COR-L47 (cell line): ENCODE measurements around the gene ALS2.
A peak's percentile ranks its signal among the peaks of the same experiment; 100 is the strongest.
"Not testable (repeated sequence)": the region's sequence is repeated elsewhere in the genome, so short reads cannot be mapped to it uniquely, and the experiment has no call there.

Experiments used
- DNase-seq: peaks from one replicate; lab custom pipeline; 2025; lab: John Stamatoyannopoulos, UW

The ALS2 gene

DNA sequence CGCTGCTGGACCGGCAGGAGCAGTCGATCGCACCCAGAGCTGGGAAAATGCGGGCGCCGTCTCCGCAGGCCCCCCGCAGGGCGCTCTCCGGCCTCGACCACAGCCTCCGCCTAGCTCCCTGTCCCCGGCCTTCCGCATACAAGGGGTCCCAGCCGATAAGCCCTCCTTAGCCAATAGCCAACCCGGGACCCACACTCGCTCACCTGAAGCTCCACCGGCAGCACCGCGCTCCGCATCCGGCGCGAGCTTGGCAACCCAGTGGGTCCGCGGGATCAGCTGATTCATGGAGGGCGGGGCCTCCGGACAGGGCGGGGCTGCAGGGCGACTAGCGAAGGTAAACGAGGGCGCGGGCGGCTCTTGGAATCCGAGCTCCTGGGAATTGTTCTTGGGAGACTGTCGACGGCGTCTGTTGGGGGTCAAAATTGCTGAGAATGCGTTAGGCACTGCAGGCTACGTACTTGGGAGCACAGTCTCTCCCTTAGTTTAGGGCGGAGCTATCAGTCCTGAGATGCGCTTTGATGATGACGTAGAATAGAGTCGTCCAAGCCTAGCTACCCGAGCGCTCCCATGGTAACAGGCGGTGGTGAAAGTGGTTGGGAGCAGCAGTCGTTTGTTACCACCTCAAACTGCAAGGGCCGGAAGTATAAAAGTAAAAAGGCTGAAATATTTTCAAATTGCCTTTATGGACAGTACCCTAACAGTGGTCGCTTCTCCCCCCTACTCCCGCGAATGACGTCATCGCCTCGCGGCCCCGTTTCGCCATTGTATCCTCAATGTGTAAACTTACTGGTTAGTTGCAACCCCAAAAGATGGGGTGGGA, at the start of gene ALS2:
Gene ALS2, minus strand, starts transcription at position 260 of the 820 bp plus-strand sequence. CDS start 12,048 bp downstream, outside the sequence.
- DNase-seq = peak; percentile 98

DNA sequence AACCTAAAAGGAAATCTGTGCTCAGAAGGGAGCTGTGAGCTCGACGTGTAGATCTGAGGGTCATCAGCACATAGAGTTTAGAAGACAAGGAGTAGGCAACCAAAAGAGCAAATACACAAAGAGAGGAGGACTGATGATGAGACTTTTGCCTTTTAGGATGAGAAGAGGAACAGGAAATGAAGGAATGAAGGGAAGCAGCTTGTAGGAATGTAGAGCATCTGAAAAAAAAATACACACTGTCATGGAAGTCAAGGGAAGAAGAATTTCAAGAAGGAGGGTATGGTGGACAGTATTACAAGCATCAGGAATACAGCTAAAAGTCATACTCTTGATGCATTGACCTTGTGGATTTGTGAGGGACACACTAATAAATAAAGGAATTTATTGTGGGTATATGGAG, 47.5 kb upstream of the ALS2 start:
- DNase-seq = no peak

DNA sequence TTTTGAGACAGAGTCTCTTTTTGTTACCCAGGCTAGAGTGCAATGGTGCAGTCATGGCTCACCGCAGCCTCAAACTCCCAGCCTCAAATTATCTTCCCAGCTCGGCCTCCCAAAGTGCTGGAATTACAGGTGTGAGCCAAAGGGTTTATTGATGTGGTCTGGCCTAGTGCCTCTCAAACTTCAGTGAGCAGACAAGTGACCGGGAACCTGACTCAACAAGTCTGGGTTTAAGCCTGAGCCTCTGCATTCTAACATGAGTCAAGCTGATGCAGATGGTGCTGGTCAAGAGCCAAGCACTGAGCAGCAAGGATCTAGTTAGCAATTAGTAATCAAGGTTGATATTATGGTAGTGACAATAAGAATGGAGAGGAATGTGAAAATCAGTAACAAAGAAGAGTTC, 46.9 kb upstream of the ALS2 start:
- no peak for DNase-seq

DNA sequence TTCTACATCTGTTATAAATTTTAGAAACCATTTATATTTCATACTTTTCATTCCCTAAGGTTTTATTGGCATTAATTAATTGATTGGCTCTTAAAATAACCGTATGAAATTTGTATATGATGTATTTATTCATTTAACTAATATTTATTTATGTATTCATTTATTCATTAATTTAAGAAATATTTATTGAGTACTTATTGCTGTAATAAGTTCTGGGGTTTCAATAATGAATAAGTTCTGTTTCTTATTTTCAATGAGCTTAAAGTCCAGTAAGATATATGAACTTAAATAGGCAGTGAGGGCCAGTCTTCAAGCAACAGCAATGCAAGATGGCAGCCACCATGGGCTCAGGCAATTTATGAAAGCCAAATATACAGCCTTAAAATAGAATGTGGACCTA, 43.5 kb upstream of the ALS2 start:
- DNase-seq = no peak

DNA sequence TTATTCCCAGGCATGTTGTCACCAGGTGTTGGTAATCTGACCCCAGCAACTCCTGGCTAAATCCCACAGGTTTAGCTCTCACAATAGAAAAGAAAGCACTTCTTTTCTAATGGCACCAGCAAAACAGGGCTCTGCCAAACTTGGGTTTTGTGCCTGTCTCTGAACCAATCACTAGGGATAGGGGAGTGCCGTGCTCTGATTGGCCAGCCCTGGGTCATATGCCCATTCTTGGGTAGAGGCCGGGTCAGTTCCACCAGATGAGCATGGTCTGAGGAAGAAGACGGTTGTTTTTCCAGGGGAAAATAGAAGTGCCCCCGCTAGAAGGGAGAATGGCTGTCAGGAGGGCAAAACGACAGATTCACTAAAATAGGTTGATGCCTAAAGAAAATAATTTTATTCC, 40.3 kb upstream of the ALS2 start:
- no peak for DNase-seq

DNA sequence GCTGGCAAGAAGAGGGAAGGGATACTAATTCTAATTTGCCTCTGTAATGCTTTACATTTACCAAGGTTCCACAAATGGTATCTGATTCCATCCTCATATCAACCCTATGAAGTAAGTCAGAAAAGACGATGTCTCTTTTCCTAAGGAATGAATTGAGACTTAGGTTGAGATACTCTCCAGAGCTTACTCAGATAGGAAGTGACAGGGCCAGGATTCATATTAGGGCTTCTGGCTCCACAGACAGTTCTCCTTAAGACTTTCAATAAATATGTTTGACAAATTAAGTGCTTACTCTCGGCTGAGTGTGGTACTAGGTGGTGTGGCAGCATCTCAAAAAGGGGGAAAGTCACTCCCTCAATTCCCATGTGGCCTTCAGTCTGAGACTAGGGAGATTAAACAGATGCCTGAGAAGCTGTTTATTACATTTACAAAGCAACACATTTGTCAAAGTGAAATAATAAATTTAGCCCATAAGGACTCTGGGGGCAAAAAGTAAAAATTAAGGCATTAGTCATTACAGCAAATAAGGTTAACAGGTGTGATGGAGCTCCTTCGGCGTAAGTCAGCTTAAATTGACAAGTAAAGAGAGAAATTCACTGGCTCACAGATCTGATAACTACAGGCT, 39.8 kb upstream of the ALS2 start:
- DNase-seq = no peak

DNA sequence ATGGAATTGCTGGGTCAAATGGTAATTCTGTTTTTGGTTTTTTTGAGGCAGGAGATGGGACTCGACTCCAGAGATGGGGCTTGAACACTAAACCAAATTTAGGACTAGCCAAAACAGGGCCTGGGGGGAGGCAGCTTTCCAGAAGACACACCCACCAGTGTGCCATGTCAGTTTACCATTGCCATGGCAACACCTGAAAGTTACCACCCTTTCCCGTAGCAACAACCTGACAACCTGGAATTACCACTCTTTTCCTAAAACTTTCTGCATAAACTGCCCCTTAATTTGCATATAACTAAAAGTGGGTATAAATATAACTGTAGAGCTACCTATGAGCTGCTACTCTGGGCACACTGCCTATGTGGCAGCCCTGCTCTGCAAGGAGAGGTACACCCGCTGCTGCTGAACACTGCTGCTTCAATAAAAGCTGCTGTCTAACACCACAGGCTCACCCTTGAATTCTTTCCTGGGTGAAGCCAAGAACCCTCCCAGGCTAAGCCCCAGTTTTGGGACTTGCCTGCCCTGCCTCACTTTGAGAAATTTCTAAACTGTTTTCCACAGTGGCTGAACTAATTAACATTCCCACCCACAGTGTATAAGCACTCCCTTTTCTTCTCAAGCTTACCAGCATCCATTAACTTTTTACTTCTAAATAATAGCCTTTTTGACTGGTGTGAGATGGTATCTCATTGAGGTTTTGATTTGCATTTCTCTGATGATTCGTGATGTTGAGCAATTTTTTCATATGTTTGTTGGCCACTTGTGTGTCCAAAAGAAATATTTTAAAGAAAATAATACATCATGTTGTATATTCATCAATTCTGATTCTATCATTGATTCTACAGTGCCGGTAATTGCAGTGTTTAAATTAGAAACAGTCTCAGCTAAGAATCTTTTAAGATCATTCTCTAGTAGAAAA, 36.2 kb upstream of the ALS2 start:
- DNase-seq = no peak

DNA sequence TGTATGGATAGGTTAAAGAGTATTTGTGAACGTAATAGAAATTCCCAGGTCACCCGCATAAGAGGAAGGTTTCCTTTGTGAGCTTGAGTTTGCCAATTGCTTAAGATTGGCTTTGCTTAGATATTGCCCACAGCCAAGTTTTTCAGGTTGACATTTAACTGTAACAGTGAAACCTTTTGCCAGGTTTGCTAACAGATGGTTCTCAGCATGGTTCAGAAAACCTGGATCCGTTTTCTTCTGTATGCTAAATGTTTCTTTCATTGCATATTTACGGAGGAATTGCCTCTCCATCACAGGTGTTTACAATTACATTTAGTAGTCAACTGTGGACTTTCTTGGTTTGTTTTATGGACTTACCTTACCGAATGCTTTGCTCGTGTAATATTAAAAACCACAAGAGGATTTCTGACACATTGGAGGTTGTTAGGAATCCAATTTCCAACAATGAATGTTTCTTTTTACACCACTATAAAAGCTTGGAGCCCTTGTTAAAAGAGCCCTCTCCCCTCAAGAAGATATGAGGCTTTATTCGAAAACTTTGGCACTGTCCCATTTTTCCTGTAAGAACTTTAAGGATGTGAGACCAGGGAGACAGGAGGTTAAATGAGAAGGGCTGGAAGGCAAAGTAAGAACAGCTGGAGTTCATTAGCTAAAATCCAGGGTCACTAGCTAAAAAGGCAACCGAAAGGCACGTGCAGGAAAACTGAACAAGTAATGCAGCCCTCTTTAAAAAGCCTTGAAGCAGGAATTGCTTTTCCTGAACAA, 33.4 kb upstream of the ALS2 start:
- DNase-seq = no peak

DNA sequence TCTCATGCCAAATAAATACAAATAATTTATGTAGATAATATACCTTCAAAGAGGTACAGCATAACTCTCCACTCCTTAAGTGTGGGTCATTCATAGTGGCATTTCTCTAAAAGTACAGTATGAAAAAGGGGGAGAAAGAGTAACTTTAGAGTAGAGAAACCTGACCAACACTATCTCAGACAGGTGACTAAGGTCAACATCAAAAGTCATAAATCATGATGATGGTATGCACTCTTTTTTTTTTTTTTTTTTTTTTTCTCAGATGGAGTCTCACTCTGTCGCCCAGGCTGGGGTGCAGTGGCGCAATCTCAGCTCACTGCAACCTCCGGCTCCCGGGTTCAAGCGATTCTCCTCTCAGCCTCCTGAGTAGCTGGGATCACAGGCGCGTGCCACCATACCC, 29.9 kb upstream of the ALS2 start:
- DNase-seq = not testable (repeated sequence)

DNA sequence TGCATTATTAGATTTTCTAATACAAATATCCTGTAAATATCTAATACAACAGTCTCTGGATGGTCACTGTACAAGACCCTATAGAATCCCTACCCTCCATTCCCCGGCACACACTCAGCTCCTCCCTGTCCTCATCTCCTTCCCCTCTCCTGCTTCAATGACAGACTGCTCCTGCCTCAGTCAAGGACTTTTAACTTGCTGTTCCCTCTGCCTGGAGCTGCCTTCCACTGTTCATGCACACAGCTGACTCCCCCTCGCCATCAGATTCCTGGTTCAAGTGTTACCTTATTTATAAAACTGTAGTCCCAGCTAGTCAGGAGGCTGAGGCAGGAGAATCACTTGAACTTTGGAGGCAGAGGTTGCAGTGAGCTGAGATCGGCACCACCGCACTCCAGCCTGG, 28.9 kb upstream of the ALS2 start:
- DNase-seq = no peak

DNA sequence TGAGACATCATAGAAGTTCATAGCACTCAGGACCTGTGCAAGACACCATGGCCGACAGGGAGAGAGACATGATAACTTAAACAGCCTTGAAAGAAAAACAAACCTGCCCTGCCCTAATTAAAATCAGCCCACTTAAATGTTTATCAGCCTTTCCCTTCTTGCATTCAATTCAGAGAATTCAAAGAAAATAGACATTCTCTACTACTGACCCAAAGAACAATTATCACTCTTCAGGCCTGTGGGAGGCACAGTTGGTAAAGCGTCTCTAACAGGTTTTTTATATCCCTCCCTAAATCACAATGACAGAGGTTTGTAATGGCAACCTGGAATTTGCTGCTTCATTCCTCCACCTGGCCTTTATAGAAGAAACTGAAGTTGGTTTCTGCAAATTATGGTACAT, 27.3 kb upstream of the ALS2 start:
- DNase-seq = no peak

DNA sequence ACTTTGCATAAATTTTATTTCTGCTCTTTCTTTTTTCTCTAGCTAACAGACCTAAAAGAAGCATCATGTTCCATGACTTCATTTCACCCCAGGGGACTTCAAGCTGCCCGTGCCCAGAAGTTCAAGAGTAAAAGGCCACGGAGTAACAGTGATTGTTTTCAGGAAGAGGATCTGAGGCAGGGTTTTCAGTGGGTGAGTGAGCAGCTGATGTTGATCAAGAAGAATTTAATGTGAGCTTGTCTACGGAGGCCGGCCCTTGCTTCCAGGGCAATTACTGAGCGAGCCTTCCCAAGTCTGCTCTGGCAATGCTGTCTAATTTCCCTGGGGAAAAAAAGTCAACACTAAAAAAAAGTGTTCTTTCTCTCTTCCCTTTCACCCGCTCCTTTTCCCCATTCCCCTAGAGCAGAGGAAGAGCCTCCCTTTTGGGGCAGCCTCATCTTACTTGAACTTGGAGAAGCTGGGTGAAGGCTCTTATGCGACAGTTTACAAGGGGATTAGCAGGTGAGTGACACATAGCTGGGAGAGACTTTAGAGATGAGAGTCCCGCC, 26.8 kb upstream of the ALS2 start:
- no peak for DNase-seq

DNA sequence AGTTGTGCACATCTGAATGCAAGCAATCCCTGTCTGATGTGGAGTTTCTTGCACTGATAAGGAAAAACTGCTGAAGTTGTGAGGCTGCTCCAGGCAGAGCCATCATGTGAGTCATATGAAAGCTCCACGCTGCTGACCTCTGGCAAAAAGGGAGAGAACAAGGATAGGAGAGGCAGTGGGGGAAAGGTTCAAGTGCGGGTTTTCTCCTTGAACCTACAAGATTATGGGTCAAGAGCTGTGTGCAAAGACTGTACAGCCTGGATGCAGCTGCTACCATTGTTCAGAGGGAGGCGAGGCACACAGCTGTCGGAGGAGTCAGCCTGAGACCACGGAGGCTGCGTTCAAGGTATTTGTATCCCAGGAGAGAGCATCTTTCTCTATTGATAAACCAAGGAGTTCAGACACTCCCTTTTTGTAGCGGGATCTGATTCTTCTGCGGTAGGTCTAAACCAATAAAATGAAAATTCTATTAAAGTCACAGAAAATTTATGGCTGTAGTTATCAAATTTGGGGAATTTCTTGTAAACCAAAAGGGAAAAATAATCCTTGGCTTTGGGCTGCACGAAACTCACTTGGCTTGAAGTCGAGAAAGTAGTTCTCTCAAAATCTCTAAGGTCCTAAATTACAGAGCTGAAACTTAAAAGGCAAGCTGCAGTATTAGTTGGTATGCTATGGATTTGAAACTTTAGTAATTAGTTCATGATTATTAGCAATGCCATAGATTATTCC, 25.9 kb upstream of the ALS2 start, which contains the start of gene CDK15:
Gene CDK15, plus strand, starts transcription at position 96 of the 729 bp plus-strand sequence. Its CDS starts 128 bp downstream, at position 224.
- DNase-seq = no peak

DNA sequence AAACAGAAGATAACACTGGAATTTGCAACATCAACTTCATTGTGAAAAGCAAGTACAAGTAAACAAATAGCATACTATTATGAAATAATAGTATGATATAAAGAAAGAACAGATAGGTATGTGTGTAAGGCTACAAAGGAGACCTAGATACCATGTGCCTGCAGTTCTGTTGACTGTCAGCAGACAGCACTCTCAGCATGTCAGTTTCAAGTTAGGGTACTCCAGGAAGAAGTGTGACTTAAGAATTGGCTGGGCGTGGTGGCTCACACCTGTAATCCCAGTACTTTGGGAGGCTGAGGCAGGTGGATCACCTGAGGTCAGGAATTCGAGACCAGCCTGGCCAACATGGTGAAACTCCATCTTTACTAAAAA, 18.2 kb upstream of the ALS2 start:
- peak; percentile 3 for DNase-seq

DNA sequence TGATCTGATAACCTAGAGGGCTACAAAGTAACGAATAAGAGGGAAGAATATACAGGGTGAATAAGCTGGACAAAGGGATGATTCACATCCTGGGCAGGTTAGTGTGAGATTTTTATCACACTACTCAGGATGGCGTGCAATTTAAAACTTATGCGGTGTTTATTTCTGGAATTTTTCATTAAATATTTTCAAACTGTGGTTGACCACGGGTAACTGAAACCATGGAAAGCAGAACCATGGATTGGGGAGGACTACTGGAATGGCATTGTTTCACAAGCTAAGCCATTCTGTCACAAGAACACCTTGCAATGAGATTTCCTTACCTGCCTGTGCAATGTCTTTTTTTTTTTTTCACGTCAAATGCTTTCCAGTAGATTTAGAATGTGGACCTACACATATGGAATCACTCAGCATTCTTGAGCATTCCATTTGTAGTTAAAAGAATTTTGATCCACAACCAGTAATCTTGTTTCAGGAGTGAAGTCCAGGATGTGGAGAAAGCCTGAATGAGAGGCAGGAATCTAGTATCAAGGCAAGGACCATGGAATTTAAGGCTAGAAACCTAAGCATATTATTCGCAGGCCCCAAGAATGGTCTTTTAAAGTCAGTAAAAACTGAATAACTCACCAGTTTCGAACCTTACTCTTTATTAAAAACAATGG, 17.6 kb upstream of the ALS2 start:
- DNase-seq = no peak

DNA sequence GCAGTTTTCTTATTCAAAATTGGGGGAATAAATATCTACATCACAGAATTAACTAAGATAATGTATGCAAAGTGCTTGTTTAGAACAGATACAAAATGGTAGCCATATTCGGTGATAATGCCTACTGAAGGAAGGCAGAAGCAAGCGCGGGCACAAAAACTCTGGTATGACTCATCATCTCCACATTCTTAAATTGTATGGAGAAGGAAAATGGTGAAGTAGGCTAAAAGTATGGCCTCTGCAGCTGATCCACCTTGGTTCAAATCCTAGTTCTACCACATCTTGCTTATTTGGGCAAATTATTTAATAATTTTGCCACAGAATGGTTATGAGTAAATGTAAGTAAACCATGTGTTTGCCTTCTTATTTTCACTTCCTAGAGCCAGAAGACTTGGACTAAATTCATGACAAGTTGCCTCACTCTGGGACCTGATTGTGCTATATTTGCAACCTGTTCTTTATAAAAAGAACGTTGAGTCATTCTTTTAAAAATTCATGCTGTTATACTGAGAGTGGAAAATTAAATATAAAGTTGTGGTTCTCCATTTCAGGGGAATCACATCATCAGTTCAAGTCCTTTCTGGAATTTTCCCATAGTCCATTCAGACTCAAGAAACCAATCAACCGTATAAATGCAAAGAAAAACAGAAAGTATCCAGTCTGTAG, 16.6 kb upstream of the ALS2 start:
- DNase-seq = no peak

DNA sequence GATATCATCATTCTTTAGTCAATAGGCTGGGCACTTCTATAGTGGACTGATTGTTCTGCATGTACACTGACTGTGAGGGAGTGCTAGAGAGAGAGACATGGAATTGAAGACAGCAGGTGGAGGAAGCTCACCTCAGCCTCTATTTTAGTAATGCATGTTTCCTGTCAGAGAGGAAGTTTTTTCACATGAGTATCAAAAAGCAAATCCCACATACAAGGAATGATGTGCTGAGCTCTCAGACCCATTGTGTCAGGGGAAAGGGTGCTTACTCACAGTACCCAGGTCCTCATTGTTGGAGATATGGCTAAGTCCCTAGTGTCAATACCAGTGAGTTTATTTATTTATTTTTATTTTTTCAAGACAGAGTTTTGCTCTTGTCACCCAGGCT, 15.7 kb upstream of the ALS2 start:
- no peak for DNase-seq

DNA sequence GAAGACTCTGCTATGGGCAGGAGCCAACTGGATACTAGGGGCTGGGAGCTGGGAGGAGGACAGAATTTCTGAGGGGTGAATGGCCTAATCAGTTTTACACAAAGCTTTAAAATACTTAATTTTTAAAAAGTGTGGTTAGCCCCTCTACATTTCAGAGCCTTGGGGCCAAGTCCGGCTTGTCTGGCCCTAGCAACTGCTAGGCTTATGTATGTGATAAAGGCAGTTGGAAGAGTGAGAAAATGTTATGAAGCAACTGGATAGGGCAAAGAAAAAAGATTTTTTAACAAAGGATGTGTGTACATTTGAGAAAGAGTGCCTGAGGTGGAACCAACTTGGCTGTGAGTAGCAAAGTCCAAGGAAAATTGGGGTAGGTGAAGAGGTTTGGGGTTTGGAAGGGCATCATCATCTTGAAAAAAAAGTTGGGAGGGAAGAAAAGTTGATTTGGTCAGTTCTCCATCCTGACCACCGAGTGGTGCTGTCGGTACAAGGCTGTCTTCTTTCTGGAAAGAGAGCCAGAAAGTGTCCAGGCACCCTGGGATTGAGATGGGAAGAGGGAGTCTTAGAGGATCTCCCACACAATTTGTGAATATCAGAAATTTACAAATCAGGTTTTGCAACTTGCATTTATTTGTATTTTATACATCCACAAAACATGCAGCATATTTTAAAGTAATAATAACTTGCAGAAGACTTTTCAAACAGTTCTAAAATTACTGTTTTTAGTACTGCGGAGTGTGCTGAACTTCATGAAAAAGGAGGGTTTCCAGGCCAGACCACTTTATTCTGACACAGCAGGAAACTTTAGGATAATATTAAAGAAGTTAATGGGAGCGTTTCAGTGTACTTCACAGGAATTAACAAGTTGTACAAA, 15.1 kb upstream of the ALS2 start:
- peak; percentile 23 for DNase-seq

DNA sequence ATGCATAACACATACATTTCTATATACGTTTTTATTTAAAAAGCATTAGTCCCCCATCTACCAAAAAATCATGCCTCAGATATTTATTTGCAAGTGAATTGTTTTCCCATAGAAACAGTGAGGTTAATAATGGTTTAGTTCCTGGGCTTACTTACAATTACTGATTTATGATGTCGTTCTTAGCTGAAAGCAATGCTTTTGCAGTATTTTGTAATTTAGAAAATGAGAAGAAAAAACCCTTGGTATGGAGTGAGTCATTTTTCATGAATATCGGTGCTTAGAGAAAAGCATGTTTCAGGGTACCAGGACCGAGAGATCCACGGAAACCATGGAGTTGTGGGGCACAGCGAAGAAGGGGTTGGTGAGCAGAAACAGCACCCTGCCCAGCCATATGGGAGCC, 13.6 kb upstream of the ALS2 start:
- DNase-seq = no peak
